GM18873 (cell line): Measurements from ENCODE around the gene PRPF38B.
"Not testable (repeated sequence)": the region's sequence is repeated elsewhere in the genome, so short reads cannot be mapped to it uniquely, and the experiment has no call there.

ENCODE experiments used
- ATAC-seq: cut with Tn5 transposase; IDR thresholded peaks from one replicate; pipeline ENCODE4 v1.9.1; 2021; ENCODE audit warnings: mild to moderate bottlenecking, moderate library complexity, moderate number of reproducible peaks; ENCODE audit not compliant: unreplicated experiment, low FRiP score

Gene PRPF38B

GRCh38 chr1:108678706-108679105, 13.4 kb upstream of the PRPF38B start:
- no peak for ATAC-seq

GRCh38 chr1:108679586-108680213, 12.4 kb upstream of the PRPF38B start:
- no peak for ATAC-seq

- ATAC-seq = not testable (repeated sequence)
Measured at GRCh38 chr1:108681701-108682100, 10.4 kb upstream of the PRPF38B start.

GRCh38 chr1:108685529-108685928, 6.6 kb upstream of the PRPF38B start:
- ATAC-seq = no peak

- ATAC-seq = no peak
Measured at GRCh38 chr1:108686614-108687313, 5.3 kb upstream of the PRPF38B start.

- peak; percentile 3 for ATAC-seq
Measured at GRCh38 chr1:108691128-108691941, 775 bp upstream of the PRPF38B start.

GRCh38 chr1:108692724-108693655, 880 bp downstream of the PRPF38B start:
- peak; percentile 50 for ATAC-seq

GRCh38 chr1:108695535-108695934, 3.4 kb downstream of the PRPF38B start:
- no peak for ATAC-seq

GRCh38 chr1:108699375-108700332, 7.5 kb downstream of the PRPF38B start:
- no peak for ATAC-seq

GRCh38 chr1:108701176-108701849, 9.2 kb downstream of the PRPF38B start:
- no peak for ATAC-seq

GRCh38 chr1:108702109-108702508, 10.0 kb downstream of the PRPF38B start:
- not testable (repeated sequence) for ATAC-seq

- no peak for ATAC-seq
Measured at GRCh38 chr1:108703939-108704338, 11.8 kb downstream of the PRPF38B start.

GRCh38 chr1:108704496-108704895, 12.4 kb downstream of the PRPF38B start:
- no peak for ATAC-seq

- no peak for ATAC-seq
Measured at GRCh38 chr1:108706643-108707042, 14.5 kb downstream of the PRPF38B start.

GRCh38 chr1:108708691-108709660, 16.9 kb downstream of the PRPF38B start:
- ATAC-seq = no peak

GRCh38 chr1:108712606-108713150, 20.6 kb downstream of the PRPF38B start, which contains the start of gene FNDC7:
TSS of gene FNDC7 (plus strand) at chr1:108712908. CDS start at chr1:108712934, 26 bp downstream.
- ATAC-seq = no peak

- ATAC-seq = no peak
Measured at GRCh38 chr1:108715932-108716331, 23.8 kb downstream of the PRPF38B start.
